Tibial nerve (tissue), 4 donors: ENCODE results near the gene PPP1R15B. TPM values are rescaled to one million over a fixed set of nuclear protein-coding genes. Genes with fewer than 3 reads are reported as not detected.

Source experiments
- DNase-seq, 2 donors: peaks; one replicate each; pipeline ENCODE4 v3.0.0-alpha.2; 2019; ENCODE audit warnings: low spot score in 2 of 2
- H3K27ac ChIP-seq, 4 donors: fragments of 200-600 bp; sonication (generic) in 3 of 4; one replicate each; pipeline ENCODE4 v1.5.1; 2017 to 2019; ENCODE audit warnings: mild to moderate bottlenecking in 1 of 4
- H3K27me3 ChIP-seq, 2 donors: fragments of 200-600 bp; sonication (generic) in 1 of 2; one replicate each; pipeline versions ENCODE4 v1.5.1 to v1.6.0; 2017 to 2019
- H3K36me3 ChIP-seq, 3 donors: fragments of 200-600 bp; sonication (generic); one replicate each; pipeline ENCODE4 v1.5.1; 2018 to 2019
- H3K4me1 ChIP-seq, 4 donors: fragments of 200-600 bp; sonication (generic) in 3 of 4; one replicate each; pipeline ENCODE4 v1.5.1; 2017 to 2019
- H3K4me3 ChIP-seq, 4 donors: fragments of 200-600 bp; sonication (generic) in 3 of 4; one replicate each; pipeline ENCODE4 v1.5.1; 2017 to 2019; ENCODE audit warnings: mild to moderate bottlenecking in 1 of 4, moderate library complexity in 1 of 4
- H3K9me3 ChIP-seq, 4 donors: fragments of 200-600 bp; sonication (generic) in 3 of 4; one replicate each; pipeline ENCODE4 v1.5.1; 2017 to 2019
- CTCF ChIP-seq, 5 experiments: fragments of 200-600 bp in 3 of 5; fragments of 450-650 bp in 2 of 5; sonication (generic) in 3 of 5; IDR thresholded peaks; one replicate each; pipeline ENCODE4 v1.5.1; 2016 to 2019; ENCODE audit warnings: antibody characterized with exemption in 5 of 5, mild to moderate bottlenecking in 3 of 5, moderate library complexity in 2 of 5
- EP300 ChIP-seq, 2 donors: sonication (generic); formaldehyde crosslinking; IDR thresholded peaks; one replicate each; pipeline ENCODE4 v1.6.1; 2017; ENCODE audit warnings: antibody characterized with exemption in 2 of 2, mild to moderate bottlenecking in 1 of 2
- POLR2A ChIP-seq, 2 donors: fragments of 450-650 bp; IDR thresholded peaks; one replicate each; pipeline ENCODE4 v1.6.1; 2017; ENCODE audit warnings: antibody characterized with exemption in 2 of 2, mild to moderate bottlenecking in 2 of 2, moderate library complexity in 2 of 2
- WGBS, 2 donors: methylation state at CpG; one replicate each; pipeline ENCODE4 v1.1.5; 2018; 5-methylcytosine and 5-hydroxymethylcytosine counted together
- total RNA-seq, 4 donors: library from RNA; depleted of rRNA; stranded (reverse); fragments of >200 nt; gene quantifications; one replicate each; pipeline ENCODE4 v1.1.0, GENCODE V29; 2016

PPP1R15B gene
- total RNA-seq, 4 donors from 2014 or later, result 42.9 to 59.9 (median 49.2) TPM

GRCh38 chr1:204455831-204456145 is 44.2 kb upstream of the PPP1R15B start:
- H3K36me3 ChIP-seq, result peaks cover 0 to 81% (median 3%) of the 10 kb centered on the region in 3 donors
- H3K9me3 ChIP-seq, result no peaks in the 10 kb centered on the region
- no peak overlapping the region for H3K27ac ChIP-seq
- WGBS, 2 donors, result 90 to 94% methylated on average over 5 to 9 of the region's 9 CpGs
- DNase-seq, result no peak
- H3K27me3 ChIP-seq, result no peaks in the 10 kb centered on the region
- TF ChIP-seq EP300 (IDR thresholded peaks at IDR 0.05), result no peak
- no peak for TF ChIP-seq CTCF (IDR thresholded peaks at IDR 0.05)
- TF ChIP-seq POLR2A (IDR thresholded peaks at IDR 0.05), result no peak
- H3K4me3 ChIP-seq, result no peak overlapping the region
- peaks cover 0 to 21% (median 6%) of the 10 kb centered on the region in 4 donors for H3K4me1 ChIP-seq

GRCh38 chr1:204455063-204455830 is 43.6 kb upstream of the PPP1R15B start:
- Histone ChIP-seq H3K27ac (no peak overlapping the region), H3K27me3 (no peaks in the 10 kb centered on the region), H3K4me3 (no peak overlapping the region), H3K36me3 (peaks cover 0 to 81% (median 3%) of the 10 kb centered on the region in 3 donors), H3K9me3 (no peaks in the 10 kb centered on the region), H3K4me1 (peaks cover 0 to 18% (median 6%) of the 10 kb centered on the region in 4 donors)
- 70 to 71% methylated on average over 16 to 18 of the region's 18 CpGs for WGBS, 2 donors
- no peak for DNase-seq
- TF ChIP-seq POLR2A (IDR thresholded peaks at IDR 0.05) (no peak), EP300 (IDR thresholded peaks at IDR 0.05) (no peak), CTCF (IDR thresholded peaks at IDR 0.05) (no peak)

GRCh38 chr1:204454476-204454875 is 42.9 kb upstream of the PPP1R15B start:
- H3K4me3 ChIP-seq, result no peak overlapping the region

GRCh38 chr1:204453141-204453772 is 41.6 kb upstream of the PPP1R15B start:
- Histone ChIP-seq H3K36me3 (peaks cover 0 to 83% (median 0%) of the 10 kb centered on the region in 3 donors), H3K9me3 (no peaks in the 10 kb centered on the region), H3K4me1 (peaks cover 0 to 15% (median 10%) of the 10 kb centered on the region in 4 donors), H3K27me3 (no peaks in the 10 kb centered on the region), H3K27ac (no peak overlapping the region), H3K4me3 (no peak overlapping the region)
- no peak for DNase-seq
- 79% methylated on average over 8 of the region's 8 CpGs for WGBS, 2 donors
- TF ChIP-seq POLR2A (IDR thresholded peaks at IDR 0.05), result no peak
- no peak for TF ChIP-seq EP300 (IDR thresholded peaks at IDR 0.05)
- TF ChIP-seq CTCF (IDR thresholded peaks at IDR 0.05), result no peak

More at GRCh38 chr1:204454476-204454875, 42.9 kb upstream of the PPP1R15B start:
- DNase-seq, result no peak
- Histone ChIP-seq H3K9me3 (no peaks in the 10 kb centered on the region), H3K4me1 (peaks cover 0 to 15% (median 10%) of the 10 kb centered on the region in 4 donors), H3K36me3 (peaks cover 0 to 81% (median 3%) of the 10 kb centered on the region in 3 donors), H3K27ac (no peak overlapping the region), H3K27me3 (no peaks in the 10 kb centered on the region)
- TF ChIP-seq EP300 (IDR thresholded peaks at IDR 0.05) (no peak), CTCF (IDR thresholded peaks at IDR 0.05) (no peak)
- WGBS, 2 donors, result 85 to 94% methylated on average over 4 of the region's 4 CpGs
